Measurements from ENCODE around the gene IGFBP5.

- TF ChIP-seq CTCF (IDR thresholded peaks at IDR 0.05) = no peak
- TF ChIP-seq POLR2A (IDR thresholded peaks at IDR 0.05) = no peak
- no peak for TF ChIP-seq POLR2AphosphoS5 (IDR thresholded peaks at IDR 0.05)
- no peak for TF ChIP-seq EP300 (IDR thresholded peaks at IDR 0.05)
Observed at GRCh38 chr2:216635171-216635570, 60.2 kb downstream of the IGFBP5 start.

Measured in stomach (tissue), 4 donors.